GM12872 (cell line): ENCODE results near the gene ERN1.

Experiments
- TF ChIP-seq, protein P1 (sequence below): IDR thresholded peaks from 3 replicates; pipeline ENCODE4 v1.5.1; 2011; ENCODE audit warnings: low read depth, mild to moderate bottlenecking, low read length, moderate library complexity; ENCODE audit not compliant: insufficient read depth

ERN1 gene

GRCh38 chr17:64155751-64156544 is 26.0 kb upstream of the ERN1 start:
- TF ChIP-seq, protein P1, sequence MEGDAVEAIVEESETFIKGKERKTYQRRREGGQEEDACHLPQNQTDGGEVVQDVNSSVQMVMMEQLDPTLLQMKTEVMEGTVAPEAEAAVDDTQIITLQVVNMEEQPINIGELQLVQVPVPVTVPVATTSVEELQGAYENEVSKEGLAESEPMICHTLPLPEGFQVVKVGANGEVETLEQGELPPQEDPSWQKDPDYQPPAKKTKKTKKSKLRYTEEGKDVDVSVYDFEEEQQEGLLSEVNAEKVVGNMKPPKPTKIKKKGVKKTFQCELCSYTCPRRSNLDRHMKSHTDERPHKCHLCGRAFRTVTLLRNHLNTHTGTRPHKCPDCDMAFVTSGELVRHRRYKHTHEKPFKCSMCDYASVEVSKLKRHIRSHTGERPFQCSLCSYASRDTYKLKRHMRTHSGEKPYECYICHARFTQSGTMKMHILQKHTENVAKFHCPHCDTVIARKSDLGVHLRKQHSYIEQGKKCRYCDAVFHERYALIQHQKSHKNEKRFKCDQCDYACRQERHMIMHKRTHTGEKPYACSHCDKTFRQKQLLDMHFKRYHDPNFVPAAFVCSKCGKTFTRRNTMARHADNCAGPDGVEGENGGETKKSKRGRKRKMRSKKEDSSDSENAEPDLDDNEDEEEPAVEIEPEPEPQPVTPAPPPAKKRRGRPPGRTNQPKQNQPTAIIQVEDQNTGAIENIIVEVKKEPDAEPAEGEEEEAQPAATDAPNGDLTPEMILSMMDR = no peak

DNA sequence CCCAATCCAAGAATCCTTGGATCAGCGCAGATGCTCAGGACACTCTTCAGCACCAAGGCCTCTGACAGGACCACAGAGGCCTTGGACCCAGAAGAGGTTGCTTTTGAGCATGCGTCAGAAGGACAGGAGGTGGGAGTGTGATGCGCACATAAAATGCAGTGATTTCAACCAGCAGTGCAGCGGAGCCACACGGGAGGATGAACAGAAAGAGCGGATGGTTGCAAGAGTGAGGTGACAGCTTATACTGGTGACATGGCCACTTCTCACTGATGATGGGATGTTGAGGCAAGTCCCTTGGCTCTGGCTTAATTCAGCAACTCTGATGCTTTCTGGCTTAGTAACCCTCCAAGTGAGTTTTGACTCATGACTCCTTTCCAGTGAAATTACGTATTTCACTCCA is 25.2 kb upstream of the ERN1 start:
- TF ChIP-seq, protein P1 = no peak

DNA sequence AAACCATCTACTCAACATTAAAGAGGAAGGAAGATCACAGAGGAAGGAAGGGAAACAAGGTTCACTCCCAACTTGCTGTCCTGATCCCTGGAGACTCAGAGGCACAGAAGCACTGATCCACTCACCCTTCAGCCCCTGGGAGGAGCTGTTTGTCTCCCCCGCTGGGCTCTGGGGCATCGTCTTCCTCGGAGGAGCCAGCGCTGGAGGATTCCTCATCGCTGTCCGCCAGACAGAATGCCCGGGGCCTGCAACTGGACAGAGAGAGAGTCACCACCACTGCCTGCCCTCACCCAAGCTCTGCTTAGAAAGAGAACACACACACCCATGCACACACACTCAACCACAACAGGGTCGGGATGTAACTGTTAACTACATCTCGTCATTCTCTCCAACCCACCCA is 24.8 kb upstream of the ERN1 start:
- TF ChIP-seq, protein P1 = no peak

- TF ChIP-seq, protein P1 = no peak
Measured at GRCh38 chr17:64154313-64154695, 24.4 kb upstream of the ERN1 start.

- TF ChIP-seq, protein P1 = no peak
Measured at GRCh38 chr17:64153565-64154312, 23.8 kb upstream of the ERN1 start.

- TF ChIP-seq, protein P1 = no peak
Measured at GRCh38 chr17:64152428-64153125, 22.6 kb upstream of the ERN1 start.

DNA sequence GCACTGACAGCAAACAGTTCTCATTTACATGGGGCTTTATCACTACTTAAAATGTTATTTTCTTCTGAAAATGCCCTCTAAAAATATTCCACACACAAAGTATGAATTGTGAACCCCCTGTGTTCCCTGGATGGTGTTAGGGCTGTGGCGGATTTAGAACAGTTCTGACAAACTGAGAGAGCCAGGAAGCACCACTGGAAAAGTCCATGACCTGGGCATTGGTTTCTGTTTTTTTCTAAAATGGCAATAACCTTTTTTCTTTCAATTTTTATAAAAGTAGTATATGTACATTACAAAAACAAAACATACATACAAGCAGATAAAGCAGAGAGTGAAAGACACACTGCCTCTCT is 21.0 kb upstream of the ERN1 start:
- TF ChIP-seq, protein P1 = no peak
